ENCODE results near the gene ACAD9.
"Not testable (repeated sequence)": the region's sequence is repeated elsewhere in the genome, so short reads cannot be mapped to it uniquely, and the experiment has no call there.

The ACAD9 gene

GRCh38 chr3:128874481-128875180, 4.8 kb upstream of the ACAD9 start:
- no peaks in the 10 kb centered on the region for H3K9me3 Mint-ChIP-seq
- no peaks in the 10 kb centered on the region for H3K27me3 Mint-ChIP-seq (ENCODE audit: low read depth)
- no peaks in the 10 kb centered on the region for H3K36me3 Mint-ChIP-seq (ENCODE audit: low read depth)
- TF ChIP-seq CTCF (IDR thresholded peaks at IDR 0.05; ENCODE audit: unreplicated experiment in 3 of 3), result no peak
- H3K4me1 Mint-ChIP-seq, result peaks cover 43% of the 10 kb centered on the region
- peak overlapping the region; percentile 5 to 61 (median 13) for H3K27ac Mint-ChIP-seq
- H3K4me3 Mint-ChIP-seq, result peak overlapping the region in 1 of 3 experiments; percentile 24

- H3K4me3 Mint-ChIP-seq, result peak overlapping the region in 2 of 3 experiments; percentile 15 to 24
- TF ChIP-seq CTCF (IDR thresholded peaks at IDR 0.05; ENCODE audit: unreplicated experiment in 3 of 3), result peak in 2 of 3 experiments; percentile 14 to 45
- H3K36me3 Mint-ChIP-seq (ENCODE audit: low read depth), result no peaks in the 10 kb centered on the region
- H3K4me1 Mint-ChIP-seq, result peaks cover 49% of the 10 kb centered on the region
- H3K27ac Mint-ChIP-seq, result peak overlapping the region; percentile 40 to 57 (median 49)
- H3K27me3 Mint-ChIP-seq (ENCODE audit: low read depth), result no peaks in the 10 kb centered on the region
- no peaks in the 10 kb centered on the region for H3K9me3 Mint-ChIP-seq
These were observed 3.8 kb upstream of the ACAD9 start for GRCh38 chr3:128875556-128876120.

- Mint-ChIP-seq H3K4me3 (peak overlapping the region; percentile 88 to 92 (median 88)), H3K27me3 (ENCODE audit: low read depth) (no peaks in the 10 kb centered on the region), H3K4me1 (peaks cover 73% of the 10 kb centered on the region), H3K27ac (peak overlapping the region; percentile 96 to 97 (median 97)), H3K9me3 (no peaks in the 10 kb centered on the region), H3K36me3 (ENCODE audit: low read depth) (peaks cover 13% of the 10 kb centered on the region)
- TF ChIP-seq CTCF (IDR thresholded peaks at IDR 0.05; ENCODE audit: unreplicated experiment in 3 of 3), result no peak
These were observed 1.4 kb upstream of the ACAD9 start for GRCh38 chr3:128878011-128878457.

GRCh38 chr3:128878556-128879124, 780 bp upstream of the ACAD9 start:
- Mint-ChIP-seq H3K27me3 (ENCODE audit: low read depth) (no peaks in the 10 kb centered on the region), H3K9me3 (no peaks in the 10 kb centered on the region), H3K36me3 (ENCODE audit: low read depth) (peaks cover 13% of the 10 kb centered on the region), H3K4me3 (peak overlapping the region; percentile 88 to 92 (median 88)), H3K27ac (peak overlapping the region; percentile 96 to 97 (median 97)), H3K4me1 (peaks cover 73% of the 10 kb centered on the region)
- TF ChIP-seq CTCF (IDR thresholded peaks at IDR 0.05; ENCODE audit: unreplicated experiment in 3 of 3), result no peak

- Mint-ChIP-seq H3K27ac (peak overlapping the region; percentile 96 to 97 (median 97)), H3K4me3 (peak overlapping the region; percentile 88 to 92 (median 88)), H3K4me1 (peaks cover 62% of the 10 kb centered on the region), H3K36me3 (ENCODE audit: low read depth) (peaks cover 23% of the 10 kb centered on the region), H3K9me3 (no peaks in the 10 kb centered on the region), H3K27me3 (ENCODE audit: low read depth) (no peaks in the 10 kb centered on the region)
- no peak for TF ChIP-seq CTCF (IDR thresholded peaks at IDR 0.05; ENCODE audit: unreplicated experiment in 3 of 3)
These were observed 571 bp downstream of the ACAD9 start for GRCh38 chr3:128879991-128880390.

- H3K9me3 Mint-ChIP-seq, result not testable (repeated sequence)
These were observed 1.0 kb downstream of the ACAD9 start for GRCh38 chr3:128880455-128880854.

More at GRCh38 chr3:128880455-128880854, 1.0 kb downstream of the ACAD9 start:
- not testable (repeated sequence) for H3K27me3 Mint-ChIP-seq (ENCODE audit: low read depth)
- peak overlapping the region; percentile 96 to 97 (median 97) for H3K27ac Mint-ChIP-seq
- peak overlapping the region; percentile 88 to 92 (median 88) for H3K4me3 Mint-ChIP-seq
- peaks cover 25% of the 10 kb centered on the region for H3K36me3 Mint-ChIP-seq (ENCODE audit: low read depth)
- H3K4me1 Mint-ChIP-seq, result peaks cover 59% of the 10 kb centered on the region

Measured in nephron (organoid).